Trophoblast cell (in vitro differentiated cells and primary cell): ENCODE measurements around the gene COPS6.
A peak's percentile ranks its signal among the peaks of the same experiment; 100 is the strongest.

Experiments
- DNase-seq, 2 donors: peaks; one replicate each; pipeline ENCODE4 v3.0.0-alpha.2; 2016
- H2AFZ ChIP-seq: 2 replicates; pipeline ENCODE4 v1.6.1; 2013; ENCODE audit warnings: low read length, moderate library complexity, mild to moderate bottlenecking; ENCODE audit not compliant: insufficient read depth, poor library complexity
- H2AK5ac ChIP-seq: 2 replicates; pipeline ENCODE4 v1.6.1; 2013; ENCODE audit warnings: mild to moderate bottlenecking, low read length
- H2BK120ac ChIP-seq: 2 replicates; pipeline ENCODE4 v1.6.1; 2013; ENCODE audit warnings: low read length, mild to moderate bottlenecking, moderate library complexity; ENCODE audit not compliant: insufficient read depth, poor library complexity
- H2BK12ac ChIP-seq: 2 replicates; pipeline ENCODE4 v1.6.1; 2013; ENCODE audit warnings: mild to moderate bottlenecking, low read length, moderate library complexity
- H2BK5ac ChIP-seq: 2 replicates; pipeline ENCODE4 v1.6.1; 2013; ENCODE audit warnings: low read length, low read depth, moderate library complexity, mild to moderate bottlenecking; ENCODE audit not compliant: poor library complexity
- H3K14ac ChIP-seq: 2 replicates; pipeline ENCODE4 v1.6.1; 2013; ENCODE audit warnings: mild to moderate bottlenecking, low read length
- H3K18ac ChIP-seq: 2 replicates; pipeline ENCODE4 v1.6.1; 2013; ENCODE audit warnings: mild to moderate bottlenecking, low read length
- H3K23ac ChIP-seq: 2 replicates; pipeline ENCODE4 v1.6.1; 2013; ENCODE audit warnings: low read length
- H3K27ac ChIP-seq: 2 replicates; pipeline ENCODE4 v1.5.1; 2013; ENCODE audit warnings: low read depth, mild to moderate bottlenecking, inconsistent platforms, low read length, moderate library complexity
- H3K27me3 ChIP-seq: 2 replicates; pipeline ENCODE4 v1.6.1; 2013; ENCODE audit warnings: inconsistent platforms, mild to moderate bottlenecking, low read length, moderate library complexity; ENCODE audit not compliant: insufficient read depth
- H3K36me3 ChIP-seq, 2 experiments: 1 replicate in 1 of 2; 2 replicates in 1 of 2; pipeline ENCODE4 v1.6.1; 2013; ENCODE audit warnings: low read length in 2 of 2, mild to moderate bottlenecking in 2 of 2, moderate library complexity in 1 of 2; ENCODE audit not compliant: insufficient read depth in 2 of 2, control insufficient read depth in 1 of 2
- H3K4ac ChIP-seq: 2 replicates; pipeline ENCODE4 v1.6.1; 2013; ENCODE audit warnings: low read depth, mild to moderate bottlenecking, low read length, moderate library complexity
- H3K4me1 ChIP-seq, 2 experiments: 1 replicate in 1 of 2; 2 replicates in 1 of 2; pipeline ENCODE4 v1.6.1; 2013; ENCODE audit warnings: low read length in 2 of 2, mild to moderate bottlenecking in 2 of 2, moderate library complexity in 1 of 2; ENCODE audit not compliant: insufficient read depth in 2 of 2, control insufficient read depth in 1 of 2
- H3K4me2 ChIP-seq: 2 replicates; pipeline ENCODE4 v1.6.1; 2013; ENCODE audit warnings: inconsistent platforms, mild to moderate bottlenecking, low read length, moderate library complexity
- H3K4me3 ChIP-seq: 2 replicates; pipeline ENCODE4 v1.5.1; 2013; ENCODE audit warnings: mild to moderate bottlenecking, low read depth, low read length, inconsistent platforms
- H3K79me1 ChIP-seq: one replicate; pipeline ENCODE4 v1.6.1; 2013; ENCODE audit warnings: low read length
- H3K79me2 ChIP-seq: 2 replicates; pipeline ENCODE4 v1.6.1; 2013; ENCODE audit warnings: low read length, mild to moderate bottlenecking; ENCODE audit not compliant: control insufficient read depth, insufficient read depth, poor library complexity
- H3K9ac ChIP-seq: 2 replicates; pipeline ENCODE4 v1.6.1; 2013; ENCODE audit warnings: mild to moderate bottlenecking, low read length
- H3K9me3 ChIP-seq: 2 replicates; pipeline ENCODE4 v1.6.1; 2013; ENCODE audit warnings: low read depth, mild to moderate bottlenecking, control low read depth, inconsistent platforms, low read length; ENCODE audit not compliant: insufficient read depth
- H4K12ac ChIP-seq: 2 replicates; pipeline ENCODE4 v1.6.1; 2013; ENCODE audit warnings: low read depth, mild to moderate bottlenecking, low read length, moderate library complexity
- H4K8ac ChIP-seq: 2 replicates; pipeline ENCODE4 v1.6.1; 2013; ENCODE audit warnings: low read depth, mild to moderate bottlenecking, low read length, moderate library complexity
- H4K91ac ChIP-seq: one replicate; pipeline ENCODE4 v1.6.1; 2013; ENCODE audit warnings: low read depth, mild to moderate bottlenecking, low read length, moderate library complexity
- WGBS: extraction: QIAGEN DNeasy Blood & Tissue Kit; methylation state at CpG from one replicate; pipeline ENCODE4 v1.1.7; 2013; ENCODE audit warnings: missing lambda C conversion rate; ENCODE audit not compliant: insufficient read length, insufficient coverage; ENCODE audit errors: extremely low coverage; 5-methylcytosine and 5-hydroxymethylcytosine counted together

Gene COPS6

GRCh38 chr7:100085515-100085914 is 3.3 kb upstream of the COPS6 start:
- no peak overlapping the region for H4K12ac ChIP-seq
- DNase-seq, result no peak
- no peaks in the 10 kb centered on the region for H3K27me3 ChIP-seq
- H3K4me2 ChIP-seq, result no peak overlapping the region
- peaks cover 23% of the 10 kb centered on the region for H3K79me1 ChIP-seq
- H3K9me3 ChIP-seq, result no peaks in the 10 kb centered on the region
- H4K8ac ChIP-seq, result no peak overlapping the region
- no peak overlapping the region for H2BK120ac ChIP-seq
- H3K18ac ChIP-seq, result no peak overlapping the region
- peaks cover 14% of the 10 kb centered on the region for H3K79me2 ChIP-seq
- no peak overlapping the region for H3K23ac ChIP-seq
- H2AK5ac ChIP-seq, result no peak overlapping the region
- no peak overlapping the region for H3K9ac ChIP-seq
- no peak overlapping the region for H3K4ac ChIP-seq
- no peak overlapping the region for H4K91ac ChIP-seq
- H3K27ac ChIP-seq, result no peak overlapping the region
- no CpG with 5 or more reads among the region's 3 CpGs for WGBS
- H3K14ac ChIP-seq, result no peak overlapping the region
- H2BK5ac ChIP-seq, result no peak overlapping the region
- peaks cover 2 to 3% of the 10 kb centered on the region in 2 experiments for H3K36me3 ChIP-seq
- no peak overlapping the region for H2BK12ac ChIP-seq
- H2AFZ ChIP-seq, result no peak overlapping the region
- H3K4me3 ChIP-seq, result no peak overlapping the region
- peaks cover 10 to 15% of the 10 kb centered on the region in 2 experiments for H3K4me1 ChIP-seq

GRCh38 chr7:100087055-100087750 is 1.6 kb upstream of the COPS6 start:
- Histone ChIP-seq H3K14ac (peak overlapping the region; percentile 62), H4K91ac (peak overlapping the region; percentile 76), H4K12ac (no peak overlapping the region), H2BK12ac (no peak overlapping the region), H2AFZ (no peak overlapping the region), H2BK120ac (peak overlapping the region; percentile 45), H3K23ac (no peak overlapping the region), H3K79me2 (peaks cover 6% of the 10 kb centered on the region), H3K4me3 (no peak overlapping the region), H3K9me3 (no peaks in the 10 kb centered on the region), H3K27ac (peak overlapping the region; percentile 91), H3K4me2 (peak overlapping the region; percentile 17), H3K79me1 (peaks cover 17% of the 10 kb centered on the region), H3K4me1 (peaks cover 9 to 15% of the 10 kb centered on the region in 2 experiments), H3K27me3 (no peaks in the 10 kb centered on the region), H3K18ac (no peak overlapping the region), H4K8ac (no peak overlapping the region), H3K9ac (no peak overlapping the region), H2AK5ac (no peak overlapping the region), H2BK5ac (peak overlapping the region; percentile 25), H3K36me3 (peaks cover 13 to 19% of the 10 kb centered on the region in 2 experiments), H3K4ac (no peak overlapping the region)
- peak; percentile 64 to 87 for DNase-seq
- no CpG with 5 or more reads among the region's 10 CpGs for whole genome bisulfite sequencing

- H2BK12ac ChIP-seq, result peak overlapping the region; percentile 63
- H2BK120ac ChIP-seq, result peak overlapping the region; percentile 67
- H3K36me3 ChIP-seq, result peaks cover 23 to 29% of the 10 kb centered on the region in 2 experiments
- H3K9ac ChIP-seq, result no peak overlapping the region
- H3K23ac ChIP-seq, result no peak overlapping the region
- peak overlapping the region; percentile 92 for H4K8ac ChIP-seq
- peak overlapping the region; percentile 91 for H3K27ac ChIP-seq
- WGBS, result no CpG with 5 or more reads among the region's 11 CpGs
- no peak overlapping the region for H3K4me3 ChIP-seq
- H3K4ac ChIP-seq, result peak overlapping the region; percentile 42
- H3K18ac ChIP-seq, result peak overlapping the region; percentile 50
- H3K27me3 ChIP-seq, result no peaks in the 10 kb centered on the region
- H4K12ac ChIP-seq, result peak overlapping the region; percentile 81
- H2AK5ac ChIP-seq, result peak overlapping the region; percentile 28
- no peaks in the 10 kb centered on the region for H3K9me3 ChIP-seq
- peaks cover 9 to 15% of the 10 kb centered on the region in 2 experiments for H3K4me1 ChIP-seq
- peak overlapping the region; percentile 84 for H4K91ac ChIP-seq
- no peak for DNase-seq
- H3K79me1 ChIP-seq, result peaks cover 17% of the 10 kb centered on the region
- H2BK5ac ChIP-seq, result peak overlapping the region; percentile 52
- H3K4me2 ChIP-seq, result peak overlapping the region; percentile 56
- peak overlapping the region; percentile 52 for H3K14ac ChIP-seq
- peaks cover 6% of the 10 kb centered on the region for H3K79me2 ChIP-seq
- H2AFZ ChIP-seq, result peak overlapping the region; percentile 50
These were observed 611 bp upstream of the COPS6 start for GRCh38 chr7:100088095-100088620.

GRCh38 chr7:100089458-100090196 is 858 bp downstream of the COPS6 start:
- H3K4me2 ChIP-seq, result peak overlapping the region; percentile 92
- H3K79me1 ChIP-seq, result peaks cover 17% of the 10 kb centered on the region
- peak overlapping the region; percentile 92 for H4K8ac ChIP-seq
- H3K27me3 ChIP-seq, result no peaks in the 10 kb centered on the region
- peak overlapping the region; percentile 75 for H3K14ac ChIP-seq
- peak overlapping the region; percentile 84 for H4K91ac ChIP-seq
- peaks cover 9 to 15% of the 10 kb centered on the region in 2 experiments for H3K4me1 ChIP-seq
- no peak overlapping the region for H2BK12ac ChIP-seq
- H2AK5ac ChIP-seq, result peak overlapping the region; percentile 42
- no peak overlapping the region for H2BK120ac ChIP-seq
- H2AFZ ChIP-seq, result peak overlapping the region; percentile 97
- peak overlapping the region; percentile 89 for H3K4me3 ChIP-seq
- peak overlapping the region; percentile 92 for H3K9ac ChIP-seq
- peak overlapping the region; percentile 34 for H3K27ac ChIP-seq
- no CpG with 5 or more reads among the region's 7 CpGs for WGBS
- no peaks in the 10 kb centered on the region for H3K9me3 ChIP-seq
- peaks cover 6% of the 10 kb centered on the region for H3K79me2 ChIP-seq
- no peak overlapping the region for H3K23ac ChIP-seq
- H2BK5ac ChIP-seq, result peak overlapping the region; percentile 24
- peak overlapping the region; percentile 72 for H4K12ac ChIP-seq
- no peak overlapping the region for H3K18ac ChIP-seq
- peaks cover 33 to 43% of the 10 kb centered on the region in 2 experiments for H3K36me3 ChIP-seq
- no peak for DNase-seq
- no peak overlapping the region for H3K4ac ChIP-seq
